ENCODE measurements around the gene MIX23.

Gene MIX23

DNA sequence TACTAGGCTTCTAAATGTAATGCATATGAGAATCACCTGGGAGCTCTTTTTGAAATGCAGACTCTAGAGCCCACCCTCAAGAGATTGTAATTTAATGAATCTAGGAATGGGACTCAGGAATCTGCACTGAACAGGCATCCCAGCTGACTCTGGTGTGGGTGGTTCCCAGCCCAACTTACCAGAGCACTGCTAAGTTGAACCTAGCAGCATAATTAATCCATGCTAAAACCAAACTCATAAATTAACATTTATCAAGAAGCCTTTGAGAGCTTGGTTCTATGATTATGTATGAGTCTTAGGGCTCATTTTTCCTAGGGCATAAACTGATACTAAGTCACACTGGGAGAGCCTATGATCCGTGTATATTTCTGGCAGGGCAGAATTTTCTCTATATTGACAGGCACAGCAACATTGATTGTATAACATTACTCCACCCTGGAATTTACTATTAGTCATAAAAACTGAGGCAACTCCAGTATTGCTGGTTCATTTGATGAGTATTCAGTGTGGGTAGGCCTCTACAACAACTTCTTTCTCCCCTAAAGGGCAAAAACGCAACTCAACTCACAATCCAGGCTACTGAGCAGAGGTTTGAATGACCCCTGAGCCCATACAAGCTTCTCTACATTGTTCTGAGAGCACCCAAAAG is 68.7 kb downstream of the MIX23 start:
- DNase-seq = no peak
- TF ChIP-seq POLR2A (IDR thresholded peaks at IDR 0.05; ENCODE audit: low read length) (no peak), GATA1 (IDR thresholded peaks at IDR 0.05; ENCODE audit: low read depth, low read length) (no peak)

GRCh38 chr3:122313281-122313680 is 69.8 kb downstream of the MIX23 start:
- TF ChIP-seq POLR2A (IDR thresholded peaks at IDR 0.05; ENCODE audit: low read length) (no peak), GATA1 (IDR thresholded peaks at IDR 0.05; ENCODE audit: low read depth, low read length) (no peak)
- DNase-seq = no peak

DNA sequence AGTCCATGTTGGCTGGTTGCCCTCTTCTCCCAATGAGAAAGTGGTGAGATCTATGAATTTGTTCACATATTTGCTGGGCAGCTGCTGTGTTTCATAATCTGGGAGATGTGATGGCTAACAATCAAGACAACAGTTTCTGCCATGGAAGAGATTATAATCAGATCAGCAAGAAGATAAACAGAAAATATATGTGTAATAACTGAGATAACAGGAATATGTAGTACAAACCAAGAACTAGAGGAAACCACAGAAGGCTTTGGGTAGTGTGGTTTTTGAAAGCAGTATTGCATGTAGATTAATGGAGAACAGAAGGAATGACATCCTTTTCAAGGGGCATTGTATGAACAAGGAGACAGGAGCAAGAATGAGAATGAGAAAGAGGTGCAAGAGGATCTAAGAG is 70.2 kb downstream of the MIX23 start:
- DNase-seq = no peak
- TF ChIP-seq GATA1 (IDR thresholded peaks at IDR 0.05; ENCODE audit: low read depth, low read length) = no peak
- TF ChIP-seq POLR2A (IDR thresholded peaks at IDR 0.05; ENCODE audit: low read length) = no peak

DNA sequence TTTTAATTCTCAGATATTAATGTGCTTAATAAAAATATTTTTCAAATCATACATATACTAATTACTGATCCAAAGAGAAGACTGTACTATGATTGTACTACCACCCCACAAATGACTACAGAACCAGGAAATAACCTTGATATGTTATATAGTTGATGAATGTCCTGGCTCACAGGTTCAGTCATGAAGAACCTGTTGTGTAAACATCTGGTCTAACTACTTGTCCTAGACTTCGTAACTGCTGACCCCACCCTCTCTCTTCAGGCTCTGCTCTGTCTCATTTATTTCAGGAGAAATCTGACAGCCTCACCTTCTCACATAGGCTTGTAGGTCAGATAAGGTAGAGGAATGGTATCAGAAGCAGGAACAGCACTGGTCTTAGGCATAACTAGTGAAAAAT is 72.7 kb downstream of the MIX23 start:
- no peak for DNase-seq
- TF ChIP-seq GATA1 (IDR thresholded peaks at IDR 0.05; ENCODE audit: low read depth, low read length) = no peak
- TF ChIP-seq POLR2A (IDR thresholded peaks at IDR 0.05; ENCODE audit: low read length) = no peak
